Inflammatory macrophage treated with lipopolysaccharide for 1 hour (primary cell): ENCODE measurements around the gene MRC2.
"Not testable (repeated sequence)": the region's sequence is repeated elsewhere in the genome, so short reads cannot be mapped to it uniquely, and the experiment has no call there.

Source experiments
- DNase-seq, 2 donors: peaks; one replicate each; pipeline ENCODE4 v3.0.0-alpha.2; 2020 to 2022

Gene MRC2

GRCh38 chr17:62684179-62684578 lies 56.7 kb downstream of the MRC2 start:
- no peak for DNase-seq

GRCh38 chr17:62687997-62688396 lies 60.5 kb downstream of the MRC2 start:
- no peak for DNase-seq

GRCh38 chr17:62688398-62689160 lies 61.1 kb downstream of the MRC2 start:
- DNase-seq, result no peak

GRCh38 chr17:62689441-62690167 lies 62.1 kb downstream of the MRC2 start:
- DNase-seq, result no peak

GRCh38 chr17:62690168-62690897 lies 62.9 kb downstream of the MRC2 start:
- DNase-seq, result no peak

GRCh38 chr17:62691589-62691915 lies 64.1 kb downstream of the MRC2 start:
- DNase-seq, result not testable (repeated sequence)

GRCh38 chr17:62692159-62692651 lies 64.7 kb downstream of the MRC2 start:
- DNase-seq, result no peak

GRCh38 chr17:62692721-62693431 lies 65.4 kb downstream of the MRC2 start:
- DNase-seq, result peak in 1 of 2 donors; percentile 23

GRCh38 chr17:62693616-62694409 lies 66.3 kb downstream of the MRC2 start:
- DNase-seq, result no peak

- not testable (repeated sequence) for DNase-seq
These were observed 67.7 kb downstream of the MRC2 start for GRCh38 chr17:62695093-62695738.

GRCh38 chr17:62696256-62696655 lies 68.8 kb downstream of the MRC2 start:
- DNase-seq, result no peak

- no peak for DNase-seq
These were observed 69.4 kb downstream of the MRC2 start for GRCh38 chr17:62696726-62697490.

- not testable (repeated sequence) for DNase-seq
These were observed 71.0 kb downstream of the MRC2 start for GRCh38 chr17:62698459-62698858.

- DNase-seq, result no peak
These were observed 73.7 kb downstream of the MRC2 start for GRCh38 chr17:62700964-62701705.

- no peak for DNase-seq
These were observed 74.2 kb downstream of the MRC2 start for GRCh38 chr17:62701706-62702085.

- DNase-seq, result no peak
These were observed 75.3 kb downstream of the MRC2 start for GRCh38 chr17:62702746-62703260.

- DNase-seq, result no peak
These were observed 75.8 kb downstream of the MRC2 start for GRCh38 chr17:62703261-62703775.

GRCh38 chr17:62703776-62704380 lies 76.4 kb downstream of the MRC2 start:
- DNase-seq, result peak; percentile 44 to 77

GRCh38 chr17:62704381-62704971 lies 77.0 kb downstream of the MRC2 start:
- DNase-seq, result peak; percentile 13 to 31
